ENCODE measurements around the gene ADGRA1.
"Not testable (repeated sequence)": the region's sequence is repeated elsewhere in the genome, so short reads cannot be mapped to it uniquely, and the experiment has no call there.

ADGRA1 gene

DNA sequence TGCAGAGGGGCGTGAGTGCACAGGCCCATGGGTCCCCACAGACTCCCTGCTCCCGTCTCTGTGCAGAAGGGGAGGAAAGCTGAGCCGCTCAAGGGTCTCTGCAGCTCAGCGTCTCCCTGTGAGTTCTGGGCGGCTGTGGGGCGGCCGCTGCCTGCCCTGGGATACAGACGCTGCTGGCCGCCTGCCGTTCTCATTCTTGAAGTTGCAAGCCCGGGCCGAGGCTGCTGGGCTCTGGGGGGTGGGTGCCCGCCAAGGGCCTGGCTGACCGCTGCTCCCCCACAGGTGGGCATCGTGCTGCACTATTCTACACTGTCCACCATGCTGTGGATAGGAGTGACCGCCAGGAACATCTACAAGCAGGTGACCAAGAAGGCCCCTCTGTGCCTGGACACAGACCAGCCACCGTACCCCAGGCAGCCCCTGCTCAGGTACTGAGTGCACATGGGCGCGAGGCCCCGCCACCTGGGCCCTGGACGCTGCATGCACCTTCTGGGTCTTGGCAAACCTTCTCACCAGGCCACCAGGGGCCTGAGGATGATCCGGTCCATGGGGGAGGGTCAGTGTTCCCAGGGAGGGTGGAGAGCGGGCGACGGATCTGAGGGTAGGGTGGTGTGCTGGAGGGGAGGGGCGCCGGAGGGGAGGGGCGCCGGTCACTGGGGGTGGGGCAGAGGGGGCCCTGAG, 14.8 kb downstream of the ADGRA1 start:
- no peaks in the 10 kb centered on the region for H3K36me3 Mint-ChIP-seq (ENCODE audit: low read depth)
- H3K4me3 Mint-ChIP-seq: no peak overlapping the region
- peaks cover 9% of the 10 kb centered on the region for H3K9me3 Mint-ChIP-seq
- no peaks in the 10 kb centered on the region for H3K4me1 Mint-ChIP-seq (ENCODE audit: low read depth)
- no peak overlapping the region for H3K27ac Mint-ChIP-seq
- no peaks in the 10 kb centered on the region for H3K27me3 Mint-ChIP-seq (ENCODE audit: low read depth)

DNA sequence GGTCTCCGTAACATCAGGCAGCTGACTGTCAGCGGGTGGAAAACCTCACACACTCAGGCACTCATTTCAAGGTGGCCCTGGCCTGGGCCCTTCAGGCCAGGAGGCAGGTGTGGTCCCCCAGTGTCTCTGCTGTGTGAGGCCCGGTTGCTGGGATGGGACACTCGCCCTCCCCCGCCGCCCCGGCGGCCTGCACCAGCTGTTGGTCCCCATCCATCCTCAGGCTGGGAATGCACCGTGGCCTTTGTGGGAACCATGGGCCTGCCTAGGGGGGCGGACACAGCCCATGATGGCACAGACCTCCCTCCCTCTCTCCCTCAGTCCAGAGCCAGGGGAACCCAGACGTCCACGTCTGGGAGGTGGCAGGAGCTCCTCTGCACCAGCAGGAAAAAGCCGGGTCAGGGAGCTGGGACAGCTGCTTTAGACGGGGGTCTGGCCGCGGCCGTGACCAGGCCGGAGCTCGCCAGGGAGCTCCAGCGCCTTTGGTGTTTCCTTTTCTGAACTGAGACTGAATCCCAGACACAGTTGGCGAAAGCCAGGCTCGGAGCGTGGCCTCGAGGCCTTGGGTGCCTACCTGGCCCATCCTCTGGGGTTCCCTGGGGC, 15.7 kb downstream of the ADGRA1 start:
- Mint-ChIP-seq H3K4me3 (no peak overlapping the region), H3K9me3 (peaks cover 17% of the 10 kb centered on the region), H3K4me1 (ENCODE audit: low read depth) (no peaks in the 10 kb centered on the region), H3K27me3 (ENCODE audit: low read depth) (no peaks in the 10 kb centered on the region), H3K27ac (no peak overlapping the region), H3K36me3 (ENCODE audit: low read depth) (no peaks in the 10 kb centered on the region)

GRCh38 chr10:133104068-133104962, 16.6 kb downstream of the ADGRA1 start:
- no peak overlapping the region for H3K27ac Mint-ChIP-seq
- no peaks in the 10 kb centered on the region for H3K4me1 Mint-ChIP-seq (ENCODE audit: low read depth)
- H3K4me3 Mint-ChIP-seq: no peak overlapping the region
- no peaks in the 10 kb centered on the region for H3K36me3 Mint-ChIP-seq (ENCODE audit: low read depth)
- no peaks in the 10 kb centered on the region for H3K27me3 Mint-ChIP-seq (ENCODE audit: low read depth)
- H3K9me3 Mint-ChIP-seq: peaks cover 21% of the 10 kb centered on the region

DNA sequence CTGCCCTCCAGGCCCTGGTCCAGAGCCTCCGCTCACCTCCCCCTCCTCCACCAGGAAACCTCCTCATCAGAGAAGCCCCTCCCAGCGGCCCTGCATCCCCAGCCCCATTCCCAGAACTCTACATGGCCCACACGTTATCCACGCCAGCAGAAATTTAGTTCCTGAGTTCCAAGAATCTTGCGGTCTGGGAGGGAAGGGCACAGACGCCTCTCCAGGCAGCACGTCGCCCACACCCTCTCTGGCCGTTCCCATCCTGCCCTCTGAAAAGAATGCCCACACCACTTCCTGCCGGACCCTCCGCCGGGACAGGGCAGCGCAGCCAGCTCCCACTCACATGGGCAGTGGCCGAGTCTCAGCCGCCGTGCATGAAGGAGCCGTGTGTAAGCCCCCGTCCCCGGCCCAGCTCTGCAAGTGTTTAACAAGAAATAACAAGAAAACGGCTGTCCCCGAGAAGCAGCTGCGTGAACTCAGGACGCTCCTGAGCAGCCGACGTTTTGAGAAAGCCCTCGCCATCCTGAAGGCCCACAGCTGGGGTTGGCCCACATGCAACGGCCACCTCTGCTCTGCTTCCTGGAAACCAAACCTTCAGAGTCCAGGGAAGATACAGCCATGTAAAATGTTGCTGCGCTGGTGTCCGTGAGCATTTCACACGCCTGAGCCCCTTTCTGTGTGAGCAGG, 17.4 kb downstream of the ADGRA1 start:
- Mint-ChIP-seq H3K4me1 (ENCODE audit: low read depth) (no peaks in the 10 kb centered on the region), H3K4me3 (no peak overlapping the region), H3K27me3 (ENCODE audit: low read depth) (no peaks in the 10 kb centered on the region), H3K36me3 (ENCODE audit: low read depth) (no peaks in the 10 kb centered on the region), H3K27ac (no peak overlapping the region), H3K9me3 (peaks cover 24% of the 10 kb centered on the region)

GRCh38 chr10:133105686-133106390, 18.1 kb downstream of the ADGRA1 start:
- no peaks in the 10 kb centered on the region for H3K4me1 Mint-ChIP-seq (ENCODE audit: low read depth)
- H3K4me3 Mint-ChIP-seq: no peak overlapping the region
- no peaks in the 10 kb centered on the region for H3K27me3 Mint-ChIP-seq (ENCODE audit: low read depth)
- peaks cover 30% of the 10 kb centered on the region for H3K9me3 Mint-ChIP-seq
- no peaks in the 10 kb centered on the region for H3K36me3 Mint-ChIP-seq (ENCODE audit: low read depth)
- no peak overlapping the region for H3K27ac Mint-ChIP-seq

GRCh38 chr10:133106516-133106915, 18.8 kb downstream of the ADGRA1 start:
- H3K27ac Mint-ChIP-seq: no peak overlapping the region
- H3K27me3 Mint-ChIP-seq (ENCODE audit: low read depth): no peaks in the 10 kb centered on the region
- peaks cover 30% of the 10 kb centered on the region for H3K9me3 Mint-ChIP-seq
- H3K4me3 Mint-ChIP-seq: no peak overlapping the region
- H3K4me1 Mint-ChIP-seq (ENCODE audit: low read depth): no peaks in the 10 kb centered on the region
- H3K36me3 Mint-ChIP-seq (ENCODE audit: low read depth): no peaks in the 10 kb centered on the region

DNA sequence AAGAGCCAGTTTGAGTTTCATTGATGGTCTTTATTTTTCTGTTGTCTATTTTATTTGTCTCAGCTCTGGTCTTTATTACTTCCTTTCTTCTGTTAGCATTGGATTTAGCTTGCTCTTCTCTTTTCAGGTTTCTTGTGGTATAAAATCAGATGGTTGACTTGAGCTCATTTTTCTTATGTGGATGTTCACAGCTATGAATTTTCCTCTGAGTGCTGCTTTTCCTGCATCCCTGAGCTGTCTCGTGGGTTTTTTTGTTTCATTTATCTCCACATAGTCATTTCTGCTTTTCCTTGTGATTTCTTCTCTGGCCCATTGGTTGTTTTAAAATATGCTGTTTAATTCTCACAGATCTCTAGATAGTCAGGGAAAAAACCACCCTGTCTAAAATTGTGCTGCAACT, 19.7 kb downstream of the ADGRA1 start:
- Mint-ChIP-seq H3K36me3 (ENCODE audit: low read depth) (no peaks in the 10 kb centered on the region), H3K4me3 (no peak overlapping the region), H3K9me3 (peaks cover 30% of the 10 kb centered on the region), H3K27ac (no peak overlapping the region), H3K4me1 (ENCODE audit: low read depth) (no peaks in the 10 kb centered on the region), H3K27me3 (ENCODE audit: low read depth) (no peaks in the 10 kb centered on the region)

GRCh38 chr10:133109711-133110110, 22.0 kb downstream of the ADGRA1 start:
- H3K27ac Mint-ChIP-seq: no peak overlapping the region
- H3K4me1 Mint-ChIP-seq (ENCODE audit: low read depth): no peaks in the 10 kb centered on the region
- H3K9me3 Mint-ChIP-seq: peaks cover 30% of the 10 kb centered on the region
- H3K27me3 Mint-ChIP-seq (ENCODE audit: low read depth): no peaks in the 10 kb centered on the region
- H3K36me3 Mint-ChIP-seq (ENCODE audit: low read depth): no peaks in the 10 kb centered on the region
- no peak overlapping the region for H3K4me3 Mint-ChIP-seq

GRCh38 chr10:133110133-133110532, 22.4 kb downstream of the ADGRA1 start:
- H3K4me1 Mint-ChIP-seq (ENCODE audit: low read depth): no peaks in the 10 kb centered on the region
- H3K9me3 Mint-ChIP-seq: peaks cover 30% of the 10 kb centered on the region
- no peak overlapping the region for H3K4me3 Mint-ChIP-seq
- no peaks in the 10 kb centered on the region for H3K36me3 Mint-ChIP-seq (ENCODE audit: low read depth)
- no peaks in the 10 kb centered on the region for H3K27me3 Mint-ChIP-seq (ENCODE audit: low read depth)
- H3K27ac Mint-ChIP-seq: no peak overlapping the region

DNA sequence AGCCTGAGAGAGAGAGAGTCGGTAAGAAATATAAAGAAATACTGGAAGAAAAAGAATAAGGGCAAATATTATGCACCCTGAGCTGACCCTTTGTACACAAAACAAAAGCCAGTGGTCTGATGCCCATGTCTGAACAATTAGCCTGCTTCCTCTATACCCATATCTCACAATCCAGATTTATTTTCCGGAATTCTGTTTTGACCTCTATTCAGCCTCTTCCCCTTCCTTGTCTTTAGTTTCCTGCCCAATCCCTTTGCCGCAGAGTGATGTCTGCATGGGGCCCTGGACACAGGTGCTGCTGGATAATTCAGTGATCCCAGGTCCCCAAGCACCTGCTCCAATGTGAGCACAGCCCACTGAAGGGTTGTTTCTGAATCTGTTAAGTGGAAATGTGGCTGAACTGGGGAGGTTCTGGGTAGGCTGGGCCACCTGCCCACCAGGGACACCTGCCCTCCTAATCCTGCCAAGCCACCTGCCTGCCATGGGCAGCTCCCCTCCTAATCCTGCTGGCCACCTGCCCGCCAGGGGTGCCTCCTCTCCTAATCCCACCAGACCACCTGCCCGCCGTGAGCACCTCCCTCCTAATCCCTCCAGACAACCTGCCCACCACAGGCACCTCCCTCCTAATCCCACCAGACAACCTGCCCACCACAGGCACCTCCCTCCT, 23.0 kb downstream of the ADGRA1 start:
- Mint-ChIP-seq H3K27me3 (ENCODE audit: low read depth) (no peaks in the 10 kb centered on the region), H3K4me1 (ENCODE audit: low read depth) (no peaks in the 10 kb centered on the region), H3K36me3 (ENCODE audit: low read depth) (no peaks in the 10 kb centered on the region), H3K9me3 (peaks cover 30% of the 10 kb centered on the region), H3K27ac (no peak overlapping the region), H3K4me3 (no peak overlapping the region)

- H3K4me3 Mint-ChIP-seq; H3K4me1 Mint-ChIP-seq (ENCODE audit: low read depth); H3K27me3 Mint-ChIP-seq (ENCODE audit: low read depth); H3K27ac Mint-ChIP-seq; H3K36me3 Mint-ChIP-seq (ENCODE audit: low read depth): not testable (repeated sequence)
- H3K9me3 Mint-ChIP-seq: peaks cover 30% of the 10 kb centered on the region
Measured at GRCh38 chr10:133111640-133112039, 23.9 kb downstream of the ADGRA1 start.

GRCh38 chr10:133113146-133113830, 25.6 kb downstream of the ADGRA1 start:
- peaks cover 17% of the 10 kb centered on the region for H3K9me3 Mint-ChIP-seq
- no peak overlapping the region for H3K4me3 Mint-ChIP-seq
- no peaks in the 10 kb centered on the region for H3K36me3 Mint-ChIP-seq (ENCODE audit: low read depth)
- no peaks in the 10 kb centered on the region for H3K27me3 Mint-ChIP-seq (ENCODE audit: low read depth)
- H3K27ac Mint-ChIP-seq: no peak overlapping the region
- H3K4me1 Mint-ChIP-seq (ENCODE audit: low read depth): no peaks in the 10 kb centered on the region

- no peaks in the 10 kb centered on the region for H3K36me3 Mint-ChIP-seq (ENCODE audit: low read depth)
- H3K9me3 Mint-ChIP-seq: peaks cover 18% of the 10 kb centered on the region
- no peak overlapping the region for H3K27ac Mint-ChIP-seq
- no peak overlapping the region for H3K4me3 Mint-ChIP-seq
- no peaks in the 10 kb centered on the region for H3K27me3 Mint-ChIP-seq (ENCODE audit: low read depth)
- no peaks in the 10 kb centered on the region for H3K4me1 Mint-ChIP-seq (ENCODE audit: low read depth)
Measured at GRCh38 chr10:133113847-133114246, 26.1 kb downstream of the ADGRA1 start.
